Measurements from ENCODE around the gene CCDC154.

DNA sequence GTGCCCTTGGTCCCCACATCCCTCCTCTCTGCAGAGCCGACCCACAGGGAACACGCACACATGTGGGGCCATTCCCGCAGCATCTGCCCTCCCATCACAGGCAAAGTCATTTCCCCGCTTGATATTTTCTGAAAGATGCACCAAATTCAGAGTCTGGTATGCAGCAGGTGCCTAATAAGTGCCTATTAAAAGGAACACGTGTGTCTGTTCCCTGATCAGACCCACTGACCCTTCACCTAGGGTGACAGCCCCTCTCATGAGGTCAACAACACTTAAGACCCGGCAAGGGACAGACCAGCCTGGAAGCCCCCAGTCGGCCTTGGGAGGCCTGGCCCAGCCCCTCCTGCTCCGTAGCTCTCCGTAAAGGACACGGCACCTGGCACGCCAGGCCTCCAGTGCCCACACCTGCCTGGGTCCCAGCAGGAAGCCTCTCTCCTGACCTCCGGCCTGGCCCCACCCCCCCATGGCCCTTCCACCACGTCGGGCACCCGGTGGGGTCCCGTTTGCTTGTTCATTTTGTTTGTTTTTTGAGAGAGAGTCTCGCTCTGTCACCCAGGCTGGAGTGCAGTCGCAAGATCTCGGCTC lies 49.9 kb downstream of the CCDC154 start:
- TF ChIP-seq SIN3A (IDR thresholded peaks at IDR 0.05; ENCODE audit: borderline replicate concordance, insufficient read depth, low read length) (no peak), POLR2AphosphoS5 (IDR thresholded peaks at IDR 0.05; ENCODE audit: low read depth, low read length) (no peak)
- TF ChIP-seq, protein P1, sequence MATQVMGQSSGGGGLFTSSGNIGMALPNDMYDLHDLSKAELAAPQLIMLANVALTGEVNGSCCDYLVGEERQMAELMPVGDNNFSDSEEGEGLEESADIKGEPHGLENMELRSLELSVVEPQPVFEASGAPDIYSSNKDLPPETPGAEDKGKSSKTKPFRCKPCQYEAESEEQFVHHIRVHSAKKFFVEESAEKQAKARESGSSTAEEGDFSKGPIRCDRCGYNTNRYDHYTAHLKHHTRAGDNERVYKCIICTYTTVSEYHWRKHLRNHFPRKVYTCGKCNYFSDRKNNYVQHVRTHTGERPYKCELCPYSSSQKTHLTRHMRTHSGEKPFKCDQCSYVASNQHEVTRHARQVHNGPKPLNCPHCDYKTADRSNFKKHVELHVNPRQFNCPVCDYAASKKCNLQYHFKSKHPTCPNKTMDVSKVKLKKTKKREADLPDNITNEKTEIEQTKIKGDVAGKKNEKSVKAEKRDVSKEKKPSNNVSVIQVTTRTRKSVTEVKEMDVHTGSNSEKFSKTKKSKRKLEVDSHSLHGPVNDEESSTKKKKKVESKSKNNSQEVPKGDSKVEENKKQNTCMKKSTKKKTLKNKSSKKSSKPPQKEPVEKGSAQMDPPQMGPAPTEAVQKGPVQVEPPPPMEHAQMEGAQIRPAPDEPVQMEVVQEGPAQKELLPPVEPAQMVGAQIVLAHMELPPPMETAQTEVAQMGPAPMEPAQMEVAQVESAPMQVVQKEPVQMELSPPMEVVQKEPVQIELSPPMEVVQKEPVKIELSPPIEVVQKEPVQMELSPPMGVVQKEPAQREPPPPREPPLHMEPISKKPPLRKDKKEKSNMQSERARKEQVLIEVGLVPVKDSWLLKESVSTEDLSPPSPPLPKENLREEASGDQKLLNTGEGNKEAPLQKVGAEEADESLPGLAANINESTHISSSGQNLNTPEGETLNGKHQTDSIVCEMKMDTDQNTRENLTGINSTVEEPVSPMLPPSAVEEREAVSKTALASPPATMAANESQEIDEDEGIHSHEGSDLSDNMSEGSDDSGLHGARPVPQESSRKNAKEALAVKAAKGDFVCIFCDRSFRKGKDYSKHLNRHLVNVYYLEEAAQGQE (IDR thresholded peaks at IDR 0.05; ENCODE audit: insufficient read depth in 1 of 2, low read depth in 2 of 2, low read length in 2 of 2) = no peak

All from PFSK-1 (cell line).